Mucosa of descending colon (tissue), 3 donors: ENCODE measurements around the gene LRP2BP. TPM values are rescaled to one million over a fixed set of nuclear protein-coding genes. Genes with fewer than 3 reads are reported as not detected.

Experiments
- ATAC-seq: fragments of 200-7000 bp; cut with Tn5 transposase; one replicate; pipeline ENCODE4 v1.9.1; 2020; ENCODE audit warnings: mild to moderate bottlenecking, moderate library complexity
- DNase-seq, 3 donors: peaks; one replicate each; pipeline ENCODE4 v3.0.0-alpha.2; 2020
- H3K36me3 ChIP-seq: fragments of 200-600 bp; one replicate; pipeline ENCODE4 v1.8.0; 2021; ENCODE audit warnings: low read depth, mild to moderate bottlenecking
- H3K4me1 ChIP-seq: fragments of 200-600 bp; one replicate; pipeline ENCODE4 v1.8.0; 2021; ENCODE audit warnings: low read depth, mild to moderate bottlenecking
- H3K4me3 ChIP-seq: fragments of 200-600 bp; one replicate; pipeline ENCODE4 v1.8.0; 2021; ENCODE audit warnings: mild to moderate bottlenecking
- H3K9me3 ChIP-seq: fragments of 200-600 bp; one replicate; pipeline ENCODE4 v1.8.0; 2021; ENCODE audit warnings: mild to moderate bottlenecking
- CTCF ChIP-seq: fragments of 200-600 bp; IDR thresholded peaks from one replicate; pipeline ENCODE4 v1.8.0; 2022; ENCODE audit warnings: antibody characterized with exemption, mild to moderate bottlenecking
- intact Hi-C, 2 donors: fragments of 100-400 bp; cut with DNase I in 1 of 2; cut with micrococcal nuclease in 1 of 2; formaldehyde crosslinking; loops; one replicate each; pipeline versions ENCODE4 v1.11.0 to v1.11.1; 2022; cut with DNase I, micrococcal nuclease
- total RNA-seq, 3 donors: library from RNA; stranded (reverse); fragmentation: NEBNext Ultra II Directional in 2 of 3; extraction: Animal tissue kit (Norgen Biotek cat#: 25700) in 2 of 3; gene quantifications; one replicate each; pipeline versions ENCODE4 v1.2.1 to v1.2.4, GENCODE V29; 2021 to 2023
- donor health status: DM: no; HTN: no; CAD: no; lungs with moderate emphysema.
- donor health status: DM: no; HTN: no; CAD: no.
- donor health status: DM: no; HTN: yes; CAD: no.

LRP2BP gene
- total RNA-seq, 3 donors from 2014 or later: 0.35 to 1.3 (median 0.41) TPM

GRCh38 chr4:185359767-185360446 is 35.8 kb downstream of the LRP2BP start:
- TF ChIP-seq CTCF: no peak
- no peak for ATAC-seq
- intact Hi-C loops: no loop called here

GRCh38 chr4:185358959-185359358 is 36.8 kb downstream of the LRP2BP start:
- ATAC-seq (no peak), DNase-seq (no peak)
- H3K9me3 ChIP-seq: no peaks in the 10 kb centered on the region
- H3K4me3 ChIP-seq: no peak overlapping the region
- intact Hi-C loops: no loop called here
- TF ChIP-seq CTCF: no peak
- H3K4me1 ChIP-seq: no peaks in the 10 kb centered on the region
- no peaks in the 10 kb centered on the region for H3K36me3 ChIP-seq

More at GRCh38 chr4:185359767-185360446, 35.8 kb downstream of the LRP2BP start:
- no peak for DNase-seq
- no peaks in the 10 kb centered on the region for H3K9me3 ChIP-seq
- no peak overlapping the region for H3K4me3 ChIP-seq
- no peaks in the 10 kb centered on the region for H3K4me1 ChIP-seq
- no peaks in the 10 kb centered on the region for H3K36me3 ChIP-seq

GRCh38 chr4:185358514-185358913 is 37.2 kb downstream of the LRP2BP start:
- Histone ChIP-seq H3K36me3 (no peaks in the 10 kb centered on the region), H3K9me3 (no peaks in the 10 kb centered on the region), H3K4me3 (no peak overlapping the region), H3K4me1 (no peaks in the 10 kb centered on the region)
- DNase-seq (no peak), ATAC-seq (no peak)
- intact Hi-C loops: no loop called here
- no peak for TF ChIP-seq CTCF

GRCh38 chr4:185357733-185358440 is 37.8 kb downstream of the LRP2BP start:
- Histone ChIP-seq H3K36me3 (no peaks in the 10 kb centered on the region), H3K4me3 (no peak overlapping the region), H3K4me1 (no peaks in the 10 kb centered on the region), H3K9me3 (no peaks in the 10 kb centered on the region)
- TF ChIP-seq CTCF: no peak
- intact Hi-C loops: no loop called here
- DNase-seq (no peak), ATAC-seq (no peak)

- DNase-seq: no peak
- Histone ChIP-seq H3K9me3 (no peaks in the 10 kb centered on the region), H3K36me3 (no peaks in the 10 kb centered on the region), H3K4me1 (no peaks in the 10 kb centered on the region), H3K4me3 (no peak overlapping the region)
- ATAC-seq: no peak
- intact Hi-C loops: no loop called here
- TF ChIP-seq CTCF: no peak
These were observed 38.5 kb downstream of the LRP2BP start for GRCh38 chr4:185357211-185357610.
